T-helper 2 cell treated with Interferon-gamma antibody and Interleukin-4, amounts not matched to agents 100 ng/mL and 5 ng/mL, for 36 hours (primary cell): ENCODE results near the gene ST6GALNAC3. TPM values are rescaled to one million over a fixed set of nuclear protein-coding genes. Genes with fewer than 3 reads are reported as not detected.
"Not testable (repeated sequence)": the region's sequence is repeated elsewhere in the genome, so short reads cannot be mapped to it uniquely, and the experiment has no call there.

ENCODE experiments used
- intact Hi-C: fragments of 100-400 bp; cut with micrococcal nuclease; formaldehyde crosslinking; loops from one replicate; pipeline ENCODE4 v1.15.1; 2023
- total RNA-seq: library from RNA; stranded (reverse); gene quantifications from 2 replicates; pipeline ENCODE4 v1.2.3, GENCODE V29; 2022

ST6GALNAC3 gene
- total RNA-seq, 1 donor from 2014 or later, result 0.30 TPM

DNA sequence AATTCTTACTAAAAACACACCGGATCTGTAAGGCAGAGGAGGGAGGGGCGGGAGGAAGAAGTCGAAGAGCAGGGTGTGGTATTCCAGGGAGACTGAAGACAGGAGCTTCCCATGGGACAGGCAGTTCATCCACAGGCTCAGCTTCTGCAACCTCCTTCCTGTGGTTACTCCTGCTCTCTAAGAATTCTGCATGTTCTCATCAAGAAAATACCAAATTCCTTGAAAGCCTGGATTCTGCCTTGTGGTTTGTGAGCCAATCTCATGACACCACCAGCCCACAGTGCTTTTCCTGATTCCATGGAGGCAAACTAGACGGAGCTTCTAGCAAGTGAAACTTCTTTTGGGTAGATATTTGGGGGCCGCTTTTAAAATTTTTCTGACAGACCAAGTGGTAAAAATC, 1.1 kb upstream of the ST6GALNAC3 start:
- intact Hi-C loops, result no loop called here

DNA sequence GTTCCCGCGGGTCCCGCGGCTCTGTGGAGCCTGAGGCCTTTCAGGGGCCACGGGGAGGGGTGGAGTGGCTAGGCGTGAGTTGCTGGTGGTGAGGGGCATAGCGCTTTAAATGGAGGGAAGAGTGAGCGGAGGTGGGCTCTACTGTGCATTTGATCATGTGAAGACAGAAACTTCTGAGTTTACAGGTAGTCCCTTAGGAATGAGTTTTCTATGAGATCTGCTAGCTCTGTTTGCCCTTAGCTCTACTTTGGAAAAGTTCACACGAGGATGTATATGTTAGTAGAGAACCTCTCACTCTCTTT, 593 bp downstream of the ST6GALNAC3 start:
- intact Hi-C loops, result loop anchor here (2.0 kb wide), 1 partner anchor 50 kb away; no protein-coding TSS in a partner anchor

DNA sequence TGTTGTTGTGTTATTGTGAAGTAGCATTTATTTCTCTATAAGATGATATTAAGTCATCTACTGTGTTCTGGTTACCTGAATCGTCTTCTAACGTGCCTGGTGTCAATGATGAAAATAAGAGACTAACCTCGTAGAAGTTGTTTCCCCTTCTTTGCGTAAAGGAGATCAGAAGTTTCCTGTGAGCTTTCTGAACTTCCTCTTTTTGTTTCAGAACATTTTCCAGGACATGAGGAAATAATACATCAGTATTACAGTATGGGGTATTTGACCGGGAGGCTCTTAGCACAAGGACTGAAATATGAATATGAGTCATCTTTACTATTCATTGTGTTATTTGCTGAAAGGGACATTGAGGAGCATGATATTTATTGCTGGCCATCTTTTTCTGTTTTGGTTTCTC, 1.3 kb downstream of the ST6GALNAC3 start:
- intact Hi-C loops, result loop anchor here (2.0 kb wide), 1 partner anchor 51 kb away; no protein-coding TSS in a partner anchor

DNA sequence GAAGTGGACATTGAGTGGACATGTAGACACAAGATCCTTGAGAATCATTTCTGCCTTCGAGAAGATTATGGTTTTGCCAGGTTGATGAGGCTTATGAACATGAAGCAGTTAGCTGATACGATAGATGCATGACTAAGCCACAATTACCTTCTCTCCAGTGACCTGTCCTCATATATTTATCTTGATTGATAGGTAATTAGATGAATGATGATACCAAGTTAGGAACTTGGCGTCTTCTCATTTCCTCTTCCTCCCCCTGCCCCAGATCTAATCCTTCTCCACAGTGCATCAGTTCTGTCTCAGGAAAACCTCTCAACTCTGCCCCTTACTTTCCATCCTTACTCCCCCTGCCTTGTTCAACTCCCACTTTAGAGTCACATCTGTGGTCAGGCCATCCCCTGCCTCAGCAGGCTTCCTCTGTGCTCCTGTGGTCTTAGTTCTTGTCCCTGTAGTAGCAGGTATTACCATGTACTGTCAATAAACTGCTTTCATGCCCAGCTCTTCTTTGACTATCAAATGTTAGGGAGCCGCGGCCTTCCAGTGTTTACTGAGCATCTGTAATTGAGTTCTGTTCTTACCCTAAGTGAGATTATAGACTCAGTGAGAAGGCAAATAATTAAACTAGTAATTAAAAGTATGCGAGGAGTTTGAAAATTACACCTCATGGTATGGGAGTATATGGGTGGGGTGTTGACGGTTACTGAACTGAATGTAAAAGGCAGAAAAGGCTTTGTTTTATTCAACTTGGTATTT, 5.1 kb downstream of the ST6GALNAC3 start:
- intact Hi-C loops, result no loop called here

DNA sequence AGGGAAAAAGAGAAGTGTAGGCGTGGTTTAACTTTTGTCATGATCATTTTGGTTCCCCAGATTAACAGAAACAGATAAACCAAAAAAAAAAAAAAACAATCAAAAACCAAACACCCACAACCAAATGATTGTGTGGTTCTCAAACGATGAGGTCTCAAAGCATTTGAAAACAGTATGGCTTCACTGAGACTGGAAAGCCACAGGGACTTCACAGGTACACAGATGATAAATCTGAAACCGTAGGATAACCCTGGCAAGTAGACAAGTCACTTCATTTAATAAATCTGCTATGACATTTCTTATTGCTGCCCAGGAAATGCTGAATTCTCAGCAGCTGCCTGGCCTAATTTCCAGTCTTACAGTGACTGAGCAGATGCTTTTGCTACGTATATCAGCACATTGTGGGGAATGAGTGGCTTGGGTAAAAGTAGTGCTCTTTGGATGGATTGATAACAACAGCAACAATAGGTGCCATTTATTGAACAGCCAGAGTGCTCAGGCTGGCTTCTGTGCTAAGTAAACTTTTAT, 6.1 kb downstream of the ST6GALNAC3 start:
- intact Hi-C loops, result no loop called here

DNA sequence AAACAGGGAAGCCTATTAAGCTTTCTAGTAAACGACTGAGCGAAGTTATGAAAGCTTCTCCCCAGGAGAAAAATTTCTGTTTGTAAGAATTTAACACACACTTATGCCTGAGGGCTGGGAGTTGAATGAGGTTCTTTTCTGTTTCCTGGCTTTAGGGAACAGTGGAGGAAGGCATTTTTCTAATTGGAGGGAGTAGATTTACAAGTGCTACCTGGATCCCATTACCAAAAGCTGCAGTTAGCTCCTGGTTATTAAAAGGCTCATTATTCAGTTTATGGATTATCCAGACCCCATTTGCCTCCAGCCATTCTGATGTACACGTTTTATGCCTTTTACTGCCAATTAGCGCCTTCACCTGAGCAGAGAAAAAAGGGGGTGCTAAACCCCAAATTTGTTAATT, 7.5 kb downstream of the ST6GALNAC3 start:
- intact Hi-C loops, result no loop called here

DNA sequence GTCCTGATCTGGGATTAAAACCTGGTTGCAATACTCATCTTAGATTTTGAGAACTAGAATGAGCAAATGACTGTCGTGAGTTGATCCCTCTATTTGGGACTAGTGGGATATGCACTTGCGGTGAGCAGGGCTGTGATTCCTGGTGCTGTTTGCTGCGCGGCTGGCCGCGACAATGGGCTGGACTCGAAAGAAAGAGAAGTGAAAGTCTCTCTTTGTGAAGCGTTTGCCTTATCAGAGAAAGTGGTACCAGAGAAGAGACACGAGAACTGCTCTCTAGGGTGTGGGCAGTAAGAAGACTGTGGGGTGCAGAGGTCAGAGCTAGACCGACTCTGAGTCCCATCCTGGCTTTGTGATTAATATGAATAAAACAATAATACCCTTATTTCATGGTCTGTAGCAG, 8.6 kb downstream of the ST6GALNAC3 start:
- intact Hi-C loops, result no loop called here

DNA sequence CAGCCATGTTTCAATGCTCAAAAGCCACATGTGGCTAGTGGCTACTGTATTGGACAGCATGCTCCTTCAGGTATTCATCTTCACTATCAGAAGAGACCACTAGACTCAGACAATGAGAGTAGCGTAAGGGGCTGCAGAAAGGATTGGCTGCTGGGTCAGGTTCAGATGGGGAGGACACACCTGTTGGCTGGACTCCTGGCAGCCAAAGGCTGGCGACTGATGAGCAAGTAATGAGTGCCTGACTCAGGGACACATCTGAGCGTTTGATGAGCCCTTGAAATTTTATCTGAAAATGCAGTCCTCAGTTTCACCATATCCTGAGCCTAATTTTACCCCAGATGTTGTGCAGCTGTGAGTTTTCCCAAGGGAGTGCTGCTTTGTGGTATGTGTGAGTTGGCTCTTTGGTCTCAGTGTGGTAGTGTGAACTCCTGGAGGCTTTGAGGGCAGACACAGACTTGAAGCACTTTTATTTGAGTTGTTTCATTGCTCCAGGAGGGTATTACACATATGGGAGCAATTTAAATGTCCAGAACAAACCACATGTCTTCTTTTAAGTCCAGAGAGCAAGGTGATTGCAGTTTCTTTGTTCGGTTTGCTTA, 9.6 kb downstream of the ST6GALNAC3 start:
- intact Hi-C loops, result no loop called here

DNA sequence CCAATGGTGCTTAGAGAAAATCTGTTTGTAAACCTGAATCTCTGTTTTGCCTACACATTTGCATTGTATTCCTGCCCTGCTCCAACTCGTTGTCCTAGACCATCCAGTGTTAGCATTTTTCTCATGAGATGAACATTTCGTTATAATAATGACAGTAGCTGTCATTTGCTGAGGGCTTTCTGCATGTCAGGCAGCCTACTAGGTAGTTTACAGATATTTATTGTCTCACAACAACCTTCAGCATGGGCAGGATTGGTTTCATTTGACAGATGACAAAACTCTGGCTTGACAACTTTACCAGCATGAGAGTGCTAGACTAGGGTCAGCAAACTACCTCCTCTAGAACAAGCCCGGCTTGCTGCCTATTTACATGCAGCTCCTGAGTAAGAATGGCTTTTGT, 10.1 kb downstream of the ST6GALNAC3 start:
- intact Hi-C loops, result no loop called here

DNA sequence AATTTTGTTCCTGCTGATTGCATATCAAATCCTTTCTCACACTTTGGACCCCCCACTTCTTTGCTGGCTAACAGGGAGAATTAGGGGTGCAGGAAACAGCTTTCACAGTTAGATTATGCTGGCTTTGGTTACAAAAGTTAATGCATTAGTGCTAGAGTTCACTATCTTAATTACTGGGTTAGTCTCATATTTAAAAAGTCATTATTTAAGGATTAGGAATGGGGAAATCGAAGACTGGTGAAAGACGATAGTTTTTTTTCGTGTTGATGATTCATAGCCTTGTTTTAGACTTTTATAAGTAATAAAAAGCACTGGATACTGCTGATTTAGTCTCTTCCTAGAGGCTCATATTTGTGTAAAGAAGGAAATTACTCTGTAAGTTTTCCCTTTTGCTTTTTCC, 11.6 kb downstream of the ST6GALNAC3 start:
- intact Hi-C loops, result no loop called here

DNA sequence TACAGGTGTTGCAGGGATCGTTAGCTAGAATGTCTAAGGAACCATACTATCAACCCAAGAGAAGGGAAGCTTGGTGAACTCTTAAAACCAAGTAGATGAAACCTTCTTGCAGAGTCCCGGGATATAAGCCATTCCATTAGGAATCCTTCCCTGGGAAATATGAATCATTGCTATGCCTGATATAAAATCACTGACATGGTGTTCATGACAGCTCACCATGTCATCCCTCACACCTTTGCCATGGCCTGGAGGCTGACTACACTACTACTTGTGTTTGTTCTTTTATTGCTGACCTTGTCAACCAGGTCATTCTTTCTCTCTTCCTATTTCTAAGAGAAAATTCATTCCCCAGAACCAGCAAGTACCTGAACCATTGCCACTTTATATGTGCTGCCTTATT, 12.1 kb downstream of the ST6GALNAC3 start:
- intact Hi-C loops, result no loop called here

DNA sequence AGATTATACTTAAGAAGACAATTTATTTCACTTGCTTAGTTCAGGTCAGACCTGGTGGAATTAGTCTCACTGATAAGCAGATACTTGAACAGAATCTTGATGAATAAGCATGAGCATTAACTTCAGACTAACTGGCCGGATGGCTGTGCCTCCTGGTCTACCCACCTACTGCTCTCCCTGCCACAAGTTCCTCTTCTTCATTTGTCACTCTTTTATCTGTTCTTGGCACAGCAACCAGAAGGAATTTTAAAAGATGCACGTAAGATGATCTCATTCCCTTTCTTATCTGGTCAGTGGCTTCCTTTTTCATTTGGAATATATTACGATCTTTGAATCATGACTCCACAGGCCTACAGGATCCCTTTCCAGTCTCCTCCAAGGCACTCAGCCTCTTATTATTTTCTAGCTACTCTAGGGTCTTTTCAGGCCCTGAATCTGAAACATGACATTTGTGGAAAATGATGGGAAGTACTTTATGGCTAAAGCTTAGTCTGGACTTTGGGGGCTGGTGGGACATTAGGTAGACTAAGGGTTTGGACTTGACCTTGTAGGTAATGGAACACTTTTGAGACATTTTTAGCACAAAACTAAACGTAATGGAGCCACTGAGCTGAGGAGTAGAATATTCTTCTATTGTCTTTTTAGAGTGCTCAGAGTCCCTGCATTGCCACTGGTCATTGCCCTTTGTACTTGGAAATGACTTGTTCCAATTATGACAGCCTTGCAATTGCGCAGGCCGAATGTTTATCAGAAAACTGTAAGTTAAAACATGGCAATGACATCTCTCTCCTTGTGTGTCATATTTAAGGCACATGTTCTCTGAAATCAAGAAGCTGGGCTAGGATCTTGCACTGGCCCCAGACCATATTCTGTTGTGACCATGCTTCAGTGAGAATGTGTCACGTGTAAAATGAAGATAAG, 16.0 kb downstream of the ST6GALNAC3 start:
- intact Hi-C loops, result no loop called here

DNA sequence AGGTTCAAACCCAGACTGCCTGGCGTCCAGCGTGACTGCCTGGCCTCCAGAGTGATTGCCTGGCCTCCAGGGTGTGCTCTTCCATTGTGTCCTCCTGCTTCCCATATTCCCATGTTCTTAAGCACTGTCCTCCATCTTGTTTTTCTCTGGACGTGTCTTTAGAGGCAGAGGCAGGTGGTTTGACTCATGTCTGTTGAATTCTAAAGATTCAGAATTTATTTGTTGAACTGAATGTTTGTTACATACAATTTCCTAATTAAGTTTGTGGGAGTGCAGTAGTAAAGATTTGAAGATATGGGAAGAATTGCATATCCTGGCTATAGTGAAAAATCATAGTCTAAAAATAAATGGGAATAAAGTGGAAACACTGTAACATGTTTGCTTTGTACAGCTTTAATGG, 18.3 kb downstream of the ST6GALNAC3 start:
- intact Hi-C loops, result no loop called here

DNA sequence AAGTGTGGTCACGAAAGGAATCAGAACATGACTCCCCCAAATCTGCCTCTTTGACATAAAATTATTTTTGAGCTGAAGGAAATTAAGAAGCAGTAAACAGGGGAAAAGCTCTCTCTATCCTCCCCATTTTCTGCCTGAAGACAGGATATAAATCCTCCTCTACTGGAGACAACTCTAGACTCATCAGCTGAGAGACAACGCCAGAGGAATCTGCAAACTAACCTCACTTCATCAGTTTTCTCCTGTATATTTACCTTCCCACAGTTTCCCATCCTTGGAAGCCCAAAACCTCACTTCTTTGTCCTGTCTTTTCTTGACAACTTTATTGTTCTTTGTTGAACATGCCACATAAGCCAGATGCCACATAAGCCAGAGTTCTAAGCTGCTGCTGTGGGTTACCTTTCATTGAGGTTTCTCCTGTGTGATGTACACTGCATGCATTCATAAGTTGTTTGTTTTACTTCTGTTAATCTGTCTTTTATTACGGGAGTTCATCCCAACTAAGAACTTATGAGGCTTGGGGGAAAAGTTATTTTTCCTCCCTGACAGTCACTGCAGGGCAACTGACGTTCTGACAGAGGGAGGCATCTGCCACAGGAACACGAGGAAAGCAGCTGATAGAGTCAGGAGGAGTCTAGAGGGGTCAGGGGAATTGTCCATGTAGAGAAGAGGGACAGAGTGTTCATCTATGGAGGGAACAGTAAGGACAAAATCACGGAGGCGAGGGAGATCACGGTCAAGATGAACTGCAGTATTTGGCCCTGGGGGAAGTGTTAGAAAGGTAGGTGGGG, 19.2 kb downstream of the ST6GALNAC3 start:
- intact Hi-C loops, result no loop called here

DNA sequence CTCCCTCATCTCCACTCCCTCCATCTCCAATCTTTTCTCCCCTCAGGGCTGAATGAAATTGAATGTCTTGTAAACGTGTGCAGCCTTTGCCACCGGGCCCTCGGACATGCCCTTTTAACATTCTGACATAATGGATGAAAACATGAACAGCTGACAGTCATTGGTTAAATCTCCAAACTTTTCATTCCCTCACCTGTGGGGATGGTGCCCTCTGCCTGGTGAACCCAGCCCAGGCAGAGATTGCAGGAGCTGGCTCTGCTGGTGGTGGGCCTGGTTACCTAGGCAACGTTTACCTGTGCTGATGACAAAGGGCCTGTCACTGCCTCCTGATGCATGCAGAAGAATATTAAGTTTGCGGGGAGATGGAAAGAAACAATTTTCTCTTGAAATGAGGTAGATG, 21.3 kb downstream of the ST6GALNAC3 start:
- intact Hi-C loops, result no loop called here

DNA sequence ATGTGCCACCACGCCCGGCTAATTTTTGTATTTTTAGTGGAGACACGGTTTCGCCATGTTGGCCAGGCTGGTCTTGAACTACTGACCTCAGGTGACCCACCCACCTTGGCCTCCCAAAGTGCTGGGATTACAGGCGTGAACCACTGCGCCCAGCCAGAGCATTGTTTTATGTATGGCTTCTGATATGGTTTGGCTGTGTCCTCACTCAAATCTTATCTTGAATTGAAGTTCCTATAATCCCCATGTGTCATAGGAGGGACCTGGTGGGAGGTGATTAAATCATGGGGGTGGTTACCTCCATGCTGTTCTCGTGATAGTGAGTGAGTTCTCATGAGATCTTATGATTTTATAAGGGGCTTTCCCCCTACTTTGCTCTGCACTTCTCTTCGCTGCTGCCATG, 22.5 kb downstream of the ST6GALNAC3 start:
- intact Hi-C loops, result not testable (repeated sequence)

DNA sequence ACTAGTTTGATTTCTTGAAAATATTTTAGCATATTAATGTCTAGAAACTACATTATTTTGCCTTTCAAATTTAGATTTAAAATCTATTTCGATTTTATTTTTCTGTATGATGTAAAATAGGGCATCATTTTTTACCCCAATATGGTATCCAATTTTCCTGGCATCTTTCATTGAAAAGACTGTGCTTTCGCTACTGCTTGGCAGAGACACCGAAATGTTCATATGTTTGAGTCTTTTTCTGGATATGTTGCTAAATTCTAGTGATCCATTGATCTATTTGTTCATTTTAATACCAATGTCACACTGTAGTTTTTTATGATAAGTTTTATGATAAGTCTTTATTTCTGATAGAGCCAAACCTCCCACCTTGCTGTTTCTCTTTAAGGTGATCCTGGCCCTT, 24.3 kb downstream of the ST6GALNAC3 start:
- intact Hi-C loops, result no loop called here

DNA sequence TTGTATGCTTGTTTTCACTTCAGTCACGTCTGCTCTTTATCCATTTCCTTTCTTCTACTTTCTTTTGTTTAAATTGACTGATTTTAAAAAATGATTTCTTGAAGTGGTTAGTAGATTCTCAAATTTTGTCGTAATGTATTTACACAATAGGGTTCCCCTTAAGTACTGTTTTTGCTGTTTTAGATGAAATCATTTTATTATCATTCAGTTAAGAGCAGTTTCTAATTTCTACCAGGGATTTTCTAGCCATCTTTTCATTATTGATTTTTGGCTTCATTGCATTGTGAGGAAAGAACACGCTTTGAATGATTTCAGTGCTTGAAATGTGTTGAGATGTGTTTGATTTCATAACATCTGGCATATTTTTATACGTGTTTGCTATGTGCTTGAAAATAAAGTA, 27.0 kb downstream of the ST6GALNAC3 start:
- intact Hi-C loops, result no loop called here

DNA sequence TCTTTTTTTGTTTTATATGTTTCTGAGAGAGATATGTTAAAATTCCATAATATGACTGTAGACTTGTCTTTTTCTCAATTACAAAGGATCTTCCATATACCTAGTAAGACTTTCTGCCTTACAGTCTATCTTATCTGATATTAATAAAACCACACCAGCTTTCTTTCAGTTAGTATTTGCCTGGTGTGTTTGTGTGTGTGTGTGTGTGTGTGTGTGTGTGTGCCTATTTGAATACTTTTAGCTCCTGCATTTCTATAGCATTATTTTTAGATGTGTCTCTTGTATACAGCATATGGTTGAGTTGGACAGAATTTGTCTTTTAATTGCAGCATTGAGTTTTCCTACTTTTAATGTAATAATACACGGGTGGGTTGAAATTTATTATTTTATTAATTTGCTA, 27.5 kb downstream of the ST6GALNAC3 start:
- intact Hi-C loops, result no loop called here

DNA sequence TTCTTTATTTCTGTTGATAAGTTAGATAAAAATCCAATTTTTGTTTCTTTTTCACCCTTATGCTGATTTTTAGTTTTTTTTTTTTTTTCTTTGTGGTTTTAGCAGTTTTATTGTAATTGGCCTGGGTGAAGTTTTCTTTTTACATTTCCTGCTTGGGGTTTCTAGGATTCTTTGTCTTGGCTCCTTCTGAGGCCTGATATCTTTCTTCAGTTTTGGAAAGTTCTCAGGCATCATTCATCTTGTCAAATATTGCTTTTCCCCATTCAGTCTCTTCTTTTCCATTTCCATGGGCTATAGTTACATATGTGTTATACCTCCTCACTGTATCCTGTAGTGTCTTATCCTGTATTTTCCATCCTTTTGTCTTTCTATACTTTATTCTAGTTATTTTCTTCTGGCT, 28.5 kb downstream of the ST6GALNAC3 start:
- intact Hi-C loops, result no loop called here

DNA sequence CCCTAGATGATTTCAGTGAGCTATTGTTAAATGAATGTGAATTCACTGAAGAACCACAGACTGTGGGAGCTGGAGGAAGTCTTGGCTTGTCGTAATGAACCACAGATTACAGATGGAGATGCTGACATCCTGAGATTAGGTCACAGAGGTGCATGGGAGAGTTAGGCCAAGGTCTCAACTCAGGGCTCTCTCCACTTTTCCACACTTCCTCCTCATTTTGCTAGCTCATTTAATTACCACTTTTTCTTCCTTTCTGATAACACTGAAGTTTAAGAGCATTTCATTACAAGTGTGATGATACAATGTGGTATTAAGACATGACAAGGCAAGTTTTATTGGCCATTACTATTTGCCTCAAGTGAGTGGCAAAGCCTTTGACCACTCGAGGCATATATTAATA, 30.8 kb downstream of the ST6GALNAC3 start:
- intact Hi-C loops, result no loop called here
